ENCODE measurements around the gene FAM83B.
"Not testable (repeated sequence)": the region's sequence is repeated elsewhere in the genome, so short reads cannot be mapped to it uniquely, and the experiment has no call there.

Gene FAM83B

GRCh38 chr6:54970337-54970736, 123.8 kb downstream of the FAM83B start:
- no peak for DNase-seq (ENCODE audit: low read depth)
- no peak overlapping the region for H3K4me3 ChIP-seq (ENCODE audit: low read depth, low read length)
- TF ChIP-seq CTCF (IDR thresholded peaks at IDR 0.05; ENCODE audit: insufficient read depth, low read depth, low read length, missing control alignments) = no peak

- no peak overlapping the region for H3K4me3 ChIP-seq (ENCODE audit: low read depth, low read length)
- no peak for DNase-seq (ENCODE audit: low read depth)
- no peak for TF ChIP-seq CTCF (IDR thresholded peaks at IDR 0.05; ENCODE audit: insufficient read depth, low read depth, low read length, missing control alignments)
These were observed 125.3 kb downstream of the FAM83B start for GRCh38 chr6:54971825-54972224.

- not testable (repeated sequence) for H3K4me3 ChIP-seq (ENCODE audit: low read depth, low read length); DNase-seq (ENCODE audit: low read depth)
These were observed 132.6 kb downstream of the FAM83B start for GRCh38 chr6:54979161-54979560.

GRCh38 chr6:54980511-54981275, 134.1 kb downstream of the FAM83B start:
- TF ChIP-seq CTCF (IDR thresholded peaks at IDR 0.05; ENCODE audit: insufficient read depth, low read depth, low read length, missing control alignments) = no peak
- no peak overlapping the region for H3K4me3 ChIP-seq (ENCODE audit: low read depth, low read length)
- DNase-seq (ENCODE audit: low read depth) = no peak

- no peak overlapping the region for H3K4me3 ChIP-seq (ENCODE audit: low read depth, low read length)
- no peak for TF ChIP-seq CTCF (IDR thresholded peaks at IDR 0.05; ENCODE audit: insufficient read depth, low read depth, low read length, missing control alignments)
- DNase-seq (ENCODE audit: low read depth) = no peak
These were observed 134.7 kb downstream of the FAM83B start for GRCh38 chr6:54981276-54981609.

GRCh38 chr6:54981647-54982046, 135.1 kb downstream of the FAM83B start:
- no peak for DNase-seq (ENCODE audit: low read depth)
- no peak overlapping the region for H3K4me3 ChIP-seq (ENCODE audit: low read depth, low read length)
- TF ChIP-seq CTCF (IDR thresholded peaks at IDR 0.05; ENCODE audit: insufficient read depth, low read depth, low read length, missing control alignments) = no peak

GRCh38 chr6:54987633-54988290, 141.2 kb downstream of the FAM83B start:
- no peak overlapping the region for H3K4me3 ChIP-seq (ENCODE audit: low read depth, low read length)
- no peak for TF ChIP-seq CTCF (IDR thresholded peaks at IDR 0.05; ENCODE audit: insufficient read depth, low read depth, low read length, missing control alignments)
- DNase-seq (ENCODE audit: low read depth) = no peak
